GM12874 (cell line): ENCODE measurements around the gene WDR35.

Experiments used
- TF ChIP-seq, protein P1 (sequence below): IDR thresholded peaks from 2 replicates; pipeline ENCODE4 v1.5.1; 2011; ENCODE audit warnings: low read depth, mild to moderate bottlenecking, control low read depth, low read length, moderate library complexity; ENCODE audit not compliant: insufficient read depth

WDR35 gene

DNA sequence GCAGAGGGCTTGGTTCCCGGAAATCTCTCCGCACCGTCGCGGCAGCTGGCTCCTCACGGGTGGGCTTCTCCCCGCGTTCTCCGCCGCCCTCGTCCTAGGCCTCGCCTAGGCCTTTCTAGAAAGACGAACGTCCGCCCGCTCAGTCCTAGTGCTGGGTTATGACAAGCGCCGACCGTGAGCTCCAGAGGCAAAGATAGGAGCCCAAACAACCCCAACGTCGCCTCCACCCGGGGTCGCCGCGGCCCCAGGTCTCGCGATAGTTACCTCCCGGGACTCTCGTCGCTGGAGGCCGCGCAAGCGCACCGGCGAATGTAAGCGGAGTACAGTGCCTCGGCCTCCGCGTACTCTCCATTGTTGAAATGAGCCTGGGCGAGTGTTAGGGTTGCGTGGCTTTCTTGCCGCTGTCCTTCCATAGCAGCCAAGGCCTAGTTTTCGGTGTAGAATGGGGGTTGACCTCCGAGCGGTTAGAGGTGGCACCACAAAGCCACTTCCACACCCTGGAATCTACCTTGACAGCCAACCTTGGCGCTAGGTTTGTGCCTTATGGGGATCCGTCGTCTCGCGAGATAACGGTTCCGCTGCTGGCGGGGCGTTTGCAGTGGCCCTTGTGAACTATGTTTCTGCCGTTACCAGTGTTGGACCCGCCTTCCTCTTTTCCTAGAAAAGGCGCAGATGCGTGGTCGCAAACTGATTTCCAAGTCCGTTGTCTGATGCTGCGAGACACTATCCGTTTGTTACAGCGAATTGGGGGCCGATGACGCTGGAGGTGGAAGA lies 88.3 kb downstream of the WDR35 start, which contains the start of gene TTC32:
TSS of gene TTC32 (minus strand) at position 542 of the 774 bp plus-strand sequence. CDS start at position 413, 129 bp downstream.
- TF ChIP-seq, protein P1, sequence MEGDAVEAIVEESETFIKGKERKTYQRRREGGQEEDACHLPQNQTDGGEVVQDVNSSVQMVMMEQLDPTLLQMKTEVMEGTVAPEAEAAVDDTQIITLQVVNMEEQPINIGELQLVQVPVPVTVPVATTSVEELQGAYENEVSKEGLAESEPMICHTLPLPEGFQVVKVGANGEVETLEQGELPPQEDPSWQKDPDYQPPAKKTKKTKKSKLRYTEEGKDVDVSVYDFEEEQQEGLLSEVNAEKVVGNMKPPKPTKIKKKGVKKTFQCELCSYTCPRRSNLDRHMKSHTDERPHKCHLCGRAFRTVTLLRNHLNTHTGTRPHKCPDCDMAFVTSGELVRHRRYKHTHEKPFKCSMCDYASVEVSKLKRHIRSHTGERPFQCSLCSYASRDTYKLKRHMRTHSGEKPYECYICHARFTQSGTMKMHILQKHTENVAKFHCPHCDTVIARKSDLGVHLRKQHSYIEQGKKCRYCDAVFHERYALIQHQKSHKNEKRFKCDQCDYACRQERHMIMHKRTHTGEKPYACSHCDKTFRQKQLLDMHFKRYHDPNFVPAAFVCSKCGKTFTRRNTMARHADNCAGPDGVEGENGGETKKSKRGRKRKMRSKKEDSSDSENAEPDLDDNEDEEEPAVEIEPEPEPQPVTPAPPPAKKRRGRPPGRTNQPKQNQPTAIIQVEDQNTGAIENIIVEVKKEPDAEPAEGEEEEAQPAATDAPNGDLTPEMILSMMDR: no peak

DNA sequence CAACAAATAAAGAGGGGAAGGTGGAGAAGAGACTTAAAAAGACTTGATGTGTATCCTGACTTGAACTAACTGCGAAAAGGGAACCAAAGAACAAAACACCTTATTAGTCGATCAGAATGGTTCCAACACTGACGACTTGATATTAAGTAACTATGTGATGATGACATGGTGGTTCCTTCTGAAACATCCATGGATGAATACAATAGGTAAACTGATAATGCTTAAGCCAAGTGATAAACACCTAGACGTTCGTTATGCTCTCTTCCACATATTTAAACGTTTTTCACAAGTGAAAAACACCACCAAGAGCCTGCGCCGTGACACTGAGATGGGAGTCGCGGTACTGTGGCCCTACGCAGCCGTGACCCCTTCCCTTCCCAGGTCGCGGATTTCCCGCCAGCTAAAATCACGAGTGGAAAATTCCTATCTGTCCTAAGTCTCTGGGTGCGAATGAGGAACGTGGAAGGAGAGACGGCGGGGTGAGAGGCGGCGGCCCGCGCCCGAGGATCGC lies 88.9 kb downstream of the WDR35 start:
- TF ChIP-seq, protein P1: no peak

- TF ChIP-seq, protein P1: no peak
Measured at GRCh38 chr2:19899985-19900930, 89.6 kb downstream of the WDR35 start.

DNA sequence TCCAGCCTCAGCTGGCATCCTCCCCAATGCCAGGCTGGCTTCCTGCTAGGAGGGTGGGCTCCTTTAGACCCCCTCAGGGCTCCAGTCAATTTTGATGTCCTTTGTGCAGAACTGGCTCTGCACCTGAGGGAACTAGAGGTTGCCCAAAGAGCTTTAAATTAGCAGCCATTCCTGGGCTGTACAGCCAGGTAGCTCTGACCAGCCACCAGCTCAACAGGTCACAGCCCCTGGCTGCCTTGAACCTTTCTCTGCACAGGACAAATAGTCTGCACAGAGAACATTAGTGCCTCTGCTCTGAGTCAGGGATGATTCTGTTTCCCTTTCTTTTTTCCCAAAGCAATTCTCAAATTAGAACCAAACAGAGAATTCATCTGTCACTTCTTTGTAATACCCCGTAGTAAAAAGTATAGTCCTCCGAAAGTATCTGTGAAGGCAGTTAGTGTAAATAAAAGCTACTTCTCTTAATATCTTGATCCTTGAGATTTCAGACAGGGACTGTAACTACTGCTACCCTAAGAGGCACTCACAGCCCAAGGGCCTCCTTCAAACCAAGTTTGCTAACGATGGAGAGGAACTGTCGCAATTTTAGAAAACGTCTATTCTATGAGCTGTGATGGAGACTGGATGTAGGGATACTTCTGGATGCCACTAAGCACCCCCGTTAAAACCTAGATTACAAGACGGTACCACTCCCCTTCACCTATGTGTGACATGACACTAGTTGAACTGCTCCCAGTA lies 91.1 kb downstream of the WDR35 start:
- TF ChIP-seq, protein P1: no peak

DNA sequence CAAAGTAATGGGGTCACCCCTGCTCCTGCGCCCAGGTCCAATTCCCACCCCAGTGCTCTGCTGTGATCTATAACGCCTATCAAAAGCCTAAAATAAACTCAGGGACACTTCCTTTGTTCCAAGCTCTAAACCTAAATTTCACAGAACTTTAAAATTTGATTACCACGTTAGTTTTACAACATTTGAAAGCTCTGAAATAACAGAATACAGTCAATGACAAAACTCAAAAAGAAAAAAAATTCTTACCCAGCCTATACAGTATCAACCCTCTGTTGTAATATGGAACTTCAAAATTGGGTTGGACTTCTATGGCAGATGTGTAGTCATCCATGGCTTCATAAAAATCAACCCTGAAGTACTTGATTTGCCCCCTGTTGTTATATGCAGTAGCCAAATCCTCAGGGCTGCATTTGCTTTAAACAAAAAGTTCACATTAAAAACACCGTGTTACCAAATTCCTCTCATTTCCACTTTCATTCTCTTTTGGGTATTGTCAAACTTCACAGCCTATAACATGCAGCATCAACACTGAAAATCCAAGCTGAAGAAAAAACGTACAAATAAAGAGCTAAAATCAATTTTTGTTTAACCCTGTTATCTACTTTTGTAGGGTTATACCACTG lies 92.2 kb downstream of the WDR35 start:
- TF ChIP-seq, protein P1: no peak

GRCh38 chr2:19895535-19895934 lies 94.4 kb downstream of the WDR35 start:
- TF ChIP-seq, protein P1: no peak
